Transverse colon (tissue), 4 donors: ENCODE results near the gene UTP20. TPM values are rescaled to one million over a fixed set of nuclear protein-coding genes. Genes with fewer than 3 reads are reported as not detected.

Experiments
- DNase-seq: peaks from one replicate; pipeline ENCODE4 v3.0.0-alpha.2; 2019
- H3K27ac ChIP-seq, 4 donors: fragments of 200-600 bp; sonication (generic); 2 replicates each; pipeline ENCODE4 v1.5.1; 2016 to 2018; ENCODE audit warnings: inconsistent platforms in 4 of 4
- H3K27me3 ChIP-seq: fragments of 200-600 bp; sonication (generic); 2 replicates; pipeline ENCODE4 v1.5.1; 2017; ENCODE audit warnings: inconsistent platforms
- H3K36me3 ChIP-seq, 4 donors: fragments of 200-600 bp; sonication (generic); 2 replicates each; pipeline ENCODE4 v1.5.1; 2017 to 2019; ENCODE audit warnings: inconsistent platforms in 4 of 4
- H3K4me1 ChIP-seq, 4 donors: fragments of 200-600 bp; sonication (generic); 2 replicates each; pipeline ENCODE4 v1.5.1; 2017 to 2020; ENCODE audit warnings: inconsistent platforms in 4 of 4
- H3K4me3 ChIP-seq, 4 donors: fragments of 200-600 bp; sonication (generic); 1 replicate in 1 of 4; 2 replicates in 3 of 4; pipeline versions ENCODE4 v1.5.1 to v1.6.1; 2017 to 2019; ENCODE audit warnings: inconsistent platforms in 4 of 4
- H3K9me3 ChIP-seq, 2 donors: fragments of 200-600 bp; sonication (generic); 2 replicates each; pipeline ENCODE4 v1.5.1; 2017 to 2019; ENCODE audit warnings: inconsistent platforms in 2 of 2
- EP300 ChIP-seq: sonication (generic); formaldehyde crosslinking; IDR thresholded peaks from one replicate; pipeline ENCODE4 v1.6.1; 2017; ENCODE audit warnings: antibody characterized with exemption, low read depth
- POLR2A ChIP-seq: fragments of 450-650 bp; IDR thresholded peaks from one replicate; pipeline ENCODE4 v1.6.1; 2016; ENCODE audit warnings: antibody characterized with exemption, mild to moderate bottlenecking, moderate library complexity
- POLR2AphosphoS5 ChIP-seq, 3 donors: sonication (generic); formaldehyde crosslinking; IDR thresholded peaks; one replicate each; pipeline ENCODE4 v1.6.1; 2016; ENCODE audit warnings: antibody characterized with exemption in 3 of 3
- WGBS, 2 donors: methylation state at CpG; one replicate each; pipeline ENCODE4 v1.1.5; 2018; ENCODE audit warnings: low coverage in 1 of 2; 5-methylcytosine and 5-hydroxymethylcytosine counted together
- in situ Hi-C, 4 donors: fragments of 200-750 bp; cut with MboI; loops; one replicate each; pipeline versions ENCODE4 v1.15.0 to v1.15.1; 2017; ENCODE audit warnings: low sequenced_read_pairs in 3 of 4, low pct_ligation_motif_present in 1 of 4, low pct_unique_long_range_greater_than_20kb in 1 of 4
- intact Hi-C: fragments of 100-400 bp; cut with DNase I; formaldehyde crosslinking; loops from one replicate; pipeline ENCODE4 v1.15.1; 2023; ENCODE audit warnings: low total_unique reads
- total RNA-seq, 4 donors: library from RNA; depleted of rRNA; stranded (reverse); fragments of >200 nt; gene quantifications; one replicate each; pipeline ENCODE4 v1.1.0, GENCODE V29; 2016
- TF ChIP-seq, protein P1 (sequence below), 5 experiments: fragments of 200-600 bp in 3 of 5; fragments of 450-650 bp in 2 of 5; sonication (generic) in 3 of 5; IDR thresholded peaks; 1 replicate in 2 of 5; 2 replicates in 3 of 5; pipeline ENCODE4 v1.5.1; 2016 to 2017; ENCODE audit warnings: antibody characterized with exemption in 5 of 5, inconsistent platforms in 3 of 5, mild to moderate bottlenecking in 2 of 5, moderate library complexity in 1 of 5

Gene UTP20
- total RNA-seq, 4 donors from 2014 or later: 5.2 to 11.0 (median 6.5) TPM

DNA sequence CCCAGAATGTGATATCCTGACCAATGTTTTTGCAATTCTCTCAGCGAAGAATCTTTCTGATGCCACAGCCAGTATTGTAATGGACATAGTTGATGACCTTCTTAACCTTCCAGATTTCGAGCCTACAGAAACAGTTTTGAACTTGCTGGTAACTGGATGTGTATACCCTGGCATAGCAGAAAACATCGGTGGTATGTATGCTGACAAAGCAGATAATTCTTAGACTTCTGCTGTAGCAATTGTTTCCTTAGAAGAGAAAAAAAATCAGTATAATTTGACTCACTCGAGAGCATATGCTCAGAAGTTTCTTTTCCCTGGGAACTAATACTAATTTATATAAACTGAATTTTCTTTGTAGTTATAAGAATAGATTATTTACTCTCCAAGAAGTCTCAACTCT, 58.2 kb downstream of the UTP20 start:
- no peak for DNase-seq
- intact Hi-C loops: no loop called here
- 95 to 96% methylated on average over 4 of the region's 4 CpGs for WGBS, 2 donors
- in situ Hi-C loops: no loop called here
- Histone ChIP-seq H3K4me1 (no peaks in the 10 kb centered on the region), H3K9me3 (no peaks in the 10 kb centered on the region), H3K4me3 (no peak overlapping the region), H3K27me3 (no peaks in the 10 kb centered on the region), H3K27ac (no peak overlapping the region), H3K36me3 (peaks cover 0 to 36% (median 16%) of the 10 kb centered on the region in 4 donors)
- TF ChIP-seq POLR2A (no peak), POLR2AphosphoS5 (IDR thresholded peaks at IDR 0.05) (no peak), EP300 (no peak)
- TF ChIP-seq, protein P1, sequence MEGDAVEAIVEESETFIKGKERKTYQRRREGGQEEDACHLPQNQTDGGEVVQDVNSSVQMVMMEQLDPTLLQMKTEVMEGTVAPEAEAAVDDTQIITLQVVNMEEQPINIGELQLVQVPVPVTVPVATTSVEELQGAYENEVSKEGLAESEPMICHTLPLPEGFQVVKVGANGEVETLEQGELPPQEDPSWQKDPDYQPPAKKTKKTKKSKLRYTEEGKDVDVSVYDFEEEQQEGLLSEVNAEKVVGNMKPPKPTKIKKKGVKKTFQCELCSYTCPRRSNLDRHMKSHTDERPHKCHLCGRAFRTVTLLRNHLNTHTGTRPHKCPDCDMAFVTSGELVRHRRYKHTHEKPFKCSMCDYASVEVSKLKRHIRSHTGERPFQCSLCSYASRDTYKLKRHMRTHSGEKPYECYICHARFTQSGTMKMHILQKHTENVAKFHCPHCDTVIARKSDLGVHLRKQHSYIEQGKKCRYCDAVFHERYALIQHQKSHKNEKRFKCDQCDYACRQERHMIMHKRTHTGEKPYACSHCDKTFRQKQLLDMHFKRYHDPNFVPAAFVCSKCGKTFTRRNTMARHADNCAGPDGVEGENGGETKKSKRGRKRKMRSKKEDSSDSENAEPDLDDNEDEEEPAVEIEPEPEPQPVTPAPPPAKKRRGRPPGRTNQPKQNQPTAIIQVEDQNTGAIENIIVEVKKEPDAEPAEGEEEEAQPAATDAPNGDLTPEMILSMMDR (IDR thresholded peaks at IDR 0.05): no peak

DNA sequence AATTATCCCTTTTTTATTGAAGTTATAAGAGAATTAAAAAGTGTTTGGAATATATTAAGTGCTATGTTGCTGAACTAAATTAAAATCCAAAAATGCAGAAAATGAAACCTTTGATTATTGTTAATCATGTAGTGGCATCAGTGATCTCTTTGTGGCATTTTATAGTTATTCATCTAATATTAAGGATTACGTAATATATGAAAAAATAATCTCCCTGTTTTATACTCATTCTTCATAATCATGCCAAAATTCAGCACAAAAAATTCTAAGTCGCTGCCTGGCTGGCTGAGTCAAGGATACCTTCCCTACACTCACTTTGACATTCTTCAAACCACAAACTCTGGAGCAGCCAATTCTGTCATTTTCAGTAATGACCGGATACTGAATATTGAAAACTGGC, 64.0 kb downstream of the UTP20 start:
- DNase-seq: no peak
- no peak overlapping the region for H3K4me3 ChIP-seq
- no peak overlapping the region for H3K27ac ChIP-seq
- WGBS, 2 donors: 89 to 95% methylated on average over 3 of the region's 3 CpGs
- in situ Hi-C loops (no loop called here), intact Hi-C loops (no loop called here)
- no peak for TF ChIP-seq POLR2AphosphoS5 (IDR thresholded peaks at IDR 0.05)
- no peak for TF ChIP-seq POLR2A
- TF ChIP-seq EP300: no peak
- TF ChIP-seq, protein P1 (IDR thresholded peaks at IDR 0.05): no peak
- no peaks in the 10 kb centered on the region for H3K9me3 ChIP-seq
- H3K4me1 ChIP-seq: no peaks in the 10 kb centered on the region
- no peaks in the 10 kb centered on the region for H3K27me3 ChIP-seq
- peaks cover 0 to 67% (median 31%) of the 10 kb centered on the region in 4 donors for H3K36me3 ChIP-seq

DNA sequence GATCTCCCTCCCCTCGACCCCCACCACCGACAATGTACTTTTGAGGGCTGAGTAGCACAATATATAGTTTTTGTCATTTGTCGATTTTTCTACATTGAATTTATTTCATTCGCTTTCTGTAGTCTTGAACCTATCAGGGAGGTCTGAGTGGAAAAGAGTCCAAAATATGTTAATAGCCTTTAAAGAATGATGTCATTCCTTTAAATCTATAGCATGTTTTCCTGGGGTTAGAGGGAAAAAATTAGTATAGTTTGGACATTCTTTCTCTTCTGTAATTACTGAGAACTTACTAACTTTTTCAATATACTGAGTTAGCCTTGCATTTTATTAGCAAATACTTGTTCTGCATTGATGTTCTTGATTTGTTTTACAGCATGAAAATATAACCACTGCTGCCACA, 71.8 kb downstream of the UTP20 start:
- Histone ChIP-seq H3K36me3 (peaks cover 0 to 47% (median 22%) of the 10 kb centered on the region in 4 donors), H3K4me3 (no peak overlapping the region), H3K27ac (no peak overlapping the region), H3K9me3 (no peaks in the 10 kb centered on the region), H3K4me1 (no peaks in the 10 kb centered on the region), H3K27me3 (no peaks in the 10 kb centered on the region)
- no peak for DNase-seq
- WGBS, 2 donors: 97% methylated on average over 4 of the region's 4 CpGs; no CpG with 5 or more reads in 1 of the 2 donors
- intact Hi-C loops (no loop called here), in situ Hi-C loops (no loop called here)
- TF ChIP-seq, protein P1 (IDR thresholded peaks at IDR 0.05): no peak

DNA sequence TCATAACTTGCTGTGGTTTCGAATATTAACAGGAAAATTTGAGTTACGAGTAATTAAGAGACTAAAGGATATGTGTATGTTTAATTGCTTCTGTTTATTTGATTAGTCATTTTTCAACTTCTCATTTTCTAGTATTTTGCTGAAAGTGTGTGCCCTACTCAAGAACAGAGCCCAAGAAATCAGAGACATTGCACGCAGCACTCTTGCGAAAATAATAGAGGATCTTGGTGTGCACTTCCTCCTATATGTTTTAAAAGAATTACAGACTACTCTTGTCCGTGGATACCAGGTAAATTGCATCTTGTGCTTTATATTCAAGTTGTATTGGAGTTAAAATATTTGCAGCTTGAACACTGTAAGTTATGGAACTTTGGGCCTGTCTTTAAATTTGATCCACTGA, 76.9 kb downstream of the UTP20 start:
- in situ Hi-C loops (no loop called here), intact Hi-C loops (no loop called here)
- H3K4me1 ChIP-seq: no peaks in the 10 kb centered on the region
- no peak overlapping the region for H3K4me3 ChIP-seq
- no peak for DNase-seq
- H3K36me3 ChIP-seq: peaks cover 0 to 43% (median 8%) of the 10 kb centered on the region in 4 donors
- H3K27ac ChIP-seq: no peak overlapping the region
- no peak for TF ChIP-seq EP300
- no peak for TF ChIP-seq POLR2AphosphoS5 (IDR thresholded peaks at IDR 0.05)
- TF ChIP-seq, protein P1 (IDR thresholded peaks at IDR 0.05): no peak
- no peak for TF ChIP-seq POLR2A
- no peaks in the 10 kb centered on the region for H3K27me3 ChIP-seq
- H3K9me3 ChIP-seq: no peaks in the 10 kb centered on the region
- WGBS, 2 donors: 81 to 90% methylated on average over 5 of the region's 5 CpGs
